GM20000 (cell line): Measurements from ENCODE around the gene CYP4F22.

ENCODE experiments used
- DNase-seq: peaks from one replicate; pipeline ENCODE4 v3.0.0; 2012; ENCODE audit warnings: low spot score
- TF ChIP-seq, protein P1 (sequence below): IDR thresholded peaks from 2 replicates; pipeline ENCODE4 v1.5.1; 2012; ENCODE audit warnings: mild to moderate bottlenecking, control low read depth; ENCODE audit errors: extremely low read depth, missing control alignments

Gene CYP4F22

DNA sequence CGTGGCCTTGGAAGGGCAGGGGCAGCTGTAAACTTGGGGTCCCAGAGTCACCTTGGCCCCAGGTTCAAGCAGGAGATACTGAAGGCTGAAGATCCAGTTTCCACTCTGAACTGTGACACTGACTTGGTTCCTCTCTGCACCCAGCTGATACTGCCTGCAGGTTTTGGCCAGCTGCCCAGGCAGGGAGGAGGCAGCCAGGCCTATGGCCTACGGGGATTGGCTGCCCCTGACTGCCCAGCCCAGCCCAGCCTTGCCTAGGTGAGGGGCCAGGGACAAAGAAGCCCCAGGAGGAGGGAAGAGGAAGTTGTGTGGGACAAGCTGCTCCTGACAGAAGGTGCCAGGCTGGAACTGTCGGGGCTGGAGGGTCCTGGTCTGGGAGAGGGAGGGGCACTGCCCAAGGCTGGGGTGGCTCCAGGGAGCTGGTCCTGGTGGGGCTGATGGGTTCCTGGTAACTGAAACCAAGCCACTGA, 55.0 kb downstream of the CYP4F22 start:
- DNase-seq = no peak
- TF ChIP-seq, protein P1, sequence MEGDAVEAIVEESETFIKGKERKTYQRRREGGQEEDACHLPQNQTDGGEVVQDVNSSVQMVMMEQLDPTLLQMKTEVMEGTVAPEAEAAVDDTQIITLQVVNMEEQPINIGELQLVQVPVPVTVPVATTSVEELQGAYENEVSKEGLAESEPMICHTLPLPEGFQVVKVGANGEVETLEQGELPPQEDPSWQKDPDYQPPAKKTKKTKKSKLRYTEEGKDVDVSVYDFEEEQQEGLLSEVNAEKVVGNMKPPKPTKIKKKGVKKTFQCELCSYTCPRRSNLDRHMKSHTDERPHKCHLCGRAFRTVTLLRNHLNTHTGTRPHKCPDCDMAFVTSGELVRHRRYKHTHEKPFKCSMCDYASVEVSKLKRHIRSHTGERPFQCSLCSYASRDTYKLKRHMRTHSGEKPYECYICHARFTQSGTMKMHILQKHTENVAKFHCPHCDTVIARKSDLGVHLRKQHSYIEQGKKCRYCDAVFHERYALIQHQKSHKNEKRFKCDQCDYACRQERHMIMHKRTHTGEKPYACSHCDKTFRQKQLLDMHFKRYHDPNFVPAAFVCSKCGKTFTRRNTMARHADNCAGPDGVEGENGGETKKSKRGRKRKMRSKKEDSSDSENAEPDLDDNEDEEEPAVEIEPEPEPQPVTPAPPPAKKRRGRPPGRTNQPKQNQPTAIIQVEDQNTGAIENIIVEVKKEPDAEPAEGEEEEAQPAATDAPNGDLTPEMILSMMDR = no peak

DNA sequence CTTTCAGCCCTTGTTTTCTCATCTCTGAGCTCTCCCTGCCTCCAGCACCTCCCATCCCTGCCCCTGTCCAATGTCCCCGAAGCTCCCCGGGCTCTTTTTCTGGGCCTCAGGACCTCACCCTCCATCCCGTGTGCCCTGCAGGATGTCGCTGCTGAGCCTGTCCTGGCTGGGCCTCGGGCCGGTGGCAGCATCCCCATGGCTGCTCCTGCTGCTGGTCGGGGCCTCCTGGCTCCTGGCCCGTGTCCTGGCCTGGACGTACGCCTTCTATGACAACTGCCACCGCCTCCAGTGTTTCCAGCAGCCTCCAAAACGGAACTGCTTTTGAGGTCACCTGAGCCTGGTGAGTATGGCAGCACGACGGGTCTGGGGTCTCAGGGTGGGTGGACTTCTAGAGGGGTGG, 55.6 kb downstream of the CYP4F22 start:
- TF ChIP-seq, protein P1 = no peak
- DNase-seq = no peak

GRCh38 chr19:15564534-15565168, 56.3 kb downstream of the CYP4F22 start:
- TF ChIP-seq, protein P1 = no peak

DNA sequence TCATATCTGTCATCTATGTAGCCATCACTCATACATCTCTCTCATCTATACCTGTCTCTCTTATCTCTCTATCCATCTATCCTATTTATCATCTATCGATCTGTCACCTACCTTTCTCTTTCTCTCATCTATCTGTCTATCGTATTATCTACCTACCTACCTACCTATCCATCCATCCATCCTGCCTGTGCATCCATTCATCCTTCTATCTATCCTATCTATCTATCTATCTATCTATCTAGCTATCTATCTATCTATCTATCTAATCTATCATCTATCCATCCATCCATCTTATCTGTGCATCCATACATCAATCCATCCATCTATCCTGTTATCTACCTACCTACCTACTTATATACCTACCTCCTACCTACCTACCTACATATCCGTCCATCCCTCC, 62.1 kb downstream of the CYP4F22 start:
- TF ChIP-seq, protein P1 = no peak

More at GRCh38 chr19:15564534-15565168, 56.3 kb downstream of the CYP4F22 start:
- no peak for DNase-seq

GRCh38 chr19:15575406-15575805, 67.1 kb downstream of the CYP4F22 start:
- TF ChIP-seq, protein P1 = no peak
- DNase-seq = no peak

More for the DNA sequence above, 62.1 kb downstream of the CYP4F22 start:
- no peak for DNase-seq

GRCh38 chr19:15576526-15577156, 68.3 kb downstream of the CYP4F22 start:
- TF ChIP-seq, protein P1 = no peak
- no peak for DNase-seq

DNA sequence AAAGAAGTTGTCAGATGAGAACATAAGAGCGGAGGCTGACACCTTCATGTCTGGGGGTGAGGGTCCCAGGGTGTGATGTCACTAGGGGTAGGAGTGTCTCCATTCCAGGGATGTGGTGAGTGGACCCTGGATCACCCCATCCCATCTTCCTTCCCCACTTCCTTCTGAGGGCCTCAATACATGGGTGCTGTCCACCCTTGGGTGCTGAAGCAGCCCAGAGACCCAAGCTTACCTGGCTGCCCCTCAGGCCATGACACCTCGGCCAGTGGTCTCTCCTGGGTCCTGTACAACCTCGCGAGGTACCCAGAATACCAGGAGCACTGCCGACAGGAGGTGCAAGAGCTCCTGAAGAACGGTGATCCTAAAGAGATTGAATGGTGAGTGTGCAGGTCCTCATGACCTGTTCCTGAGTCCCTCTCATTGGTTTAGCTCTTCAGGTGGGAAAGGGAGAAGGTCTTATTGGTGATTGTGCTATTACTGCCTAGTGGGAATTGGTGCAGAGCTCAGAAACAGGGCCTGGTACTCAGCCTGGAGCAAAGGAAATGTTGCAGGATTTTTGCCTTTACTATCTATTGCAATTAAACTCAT, 69.0 kb downstream of the CYP4F22 start:
- DNase-seq = no peak
- TF ChIP-seq, protein P1 = no peak
